GM21447 (cell line): ENCODE data around the gene RAB11FIP5.

Experiments
- ATAC-seq: cut with Tn5 transposase; IDR thresholded peaks from one replicate; pipeline ENCODE4 v1.9.1; 2021; ENCODE audit not compliant: unreplicated experiment

The RAB11FIP5 gene

DNA sequence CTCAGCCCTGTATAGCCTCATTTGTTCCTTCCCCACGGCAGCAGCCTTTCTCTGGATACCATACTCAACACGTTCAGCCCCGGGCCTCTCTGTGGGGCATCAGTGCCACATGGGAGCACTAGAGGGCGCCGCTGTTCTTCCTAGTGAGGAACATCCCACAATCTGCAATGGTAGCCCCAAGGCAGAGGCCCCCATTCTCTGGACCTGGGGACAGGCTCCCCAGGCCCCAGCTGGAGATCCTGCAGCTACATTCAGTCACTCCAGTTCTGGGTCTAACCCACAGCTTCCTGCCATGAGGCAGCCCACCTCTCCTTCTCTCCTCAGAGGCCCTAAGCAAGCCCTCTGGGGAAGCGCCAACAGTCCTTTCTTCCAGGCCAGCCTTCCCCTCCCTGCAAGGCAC, 27.1 kb downstream of the RAB11FIP5 start:
- peak; percentile 84 for ATAC-seq

DNA sequence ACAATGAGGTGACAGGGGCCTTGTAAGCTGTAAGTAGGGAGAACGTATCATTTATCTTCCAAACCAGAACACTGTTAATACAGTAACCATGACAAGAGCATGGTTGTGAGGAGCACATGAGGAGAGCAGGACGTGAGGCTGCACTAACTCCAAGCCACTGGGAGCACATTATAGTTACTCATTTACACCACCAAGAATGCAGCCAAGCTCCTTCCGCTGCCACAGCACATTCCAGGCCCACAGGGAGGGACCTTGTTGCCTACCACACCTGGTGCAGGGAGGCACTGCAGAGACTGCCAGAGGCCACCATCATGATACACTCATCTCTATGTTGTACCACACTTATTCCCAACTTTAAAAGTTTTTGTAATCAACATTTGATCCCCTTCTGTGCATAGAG, 27.8 kb downstream of the RAB11FIP5 start:
- ATAC-seq = no peak

DNA sequence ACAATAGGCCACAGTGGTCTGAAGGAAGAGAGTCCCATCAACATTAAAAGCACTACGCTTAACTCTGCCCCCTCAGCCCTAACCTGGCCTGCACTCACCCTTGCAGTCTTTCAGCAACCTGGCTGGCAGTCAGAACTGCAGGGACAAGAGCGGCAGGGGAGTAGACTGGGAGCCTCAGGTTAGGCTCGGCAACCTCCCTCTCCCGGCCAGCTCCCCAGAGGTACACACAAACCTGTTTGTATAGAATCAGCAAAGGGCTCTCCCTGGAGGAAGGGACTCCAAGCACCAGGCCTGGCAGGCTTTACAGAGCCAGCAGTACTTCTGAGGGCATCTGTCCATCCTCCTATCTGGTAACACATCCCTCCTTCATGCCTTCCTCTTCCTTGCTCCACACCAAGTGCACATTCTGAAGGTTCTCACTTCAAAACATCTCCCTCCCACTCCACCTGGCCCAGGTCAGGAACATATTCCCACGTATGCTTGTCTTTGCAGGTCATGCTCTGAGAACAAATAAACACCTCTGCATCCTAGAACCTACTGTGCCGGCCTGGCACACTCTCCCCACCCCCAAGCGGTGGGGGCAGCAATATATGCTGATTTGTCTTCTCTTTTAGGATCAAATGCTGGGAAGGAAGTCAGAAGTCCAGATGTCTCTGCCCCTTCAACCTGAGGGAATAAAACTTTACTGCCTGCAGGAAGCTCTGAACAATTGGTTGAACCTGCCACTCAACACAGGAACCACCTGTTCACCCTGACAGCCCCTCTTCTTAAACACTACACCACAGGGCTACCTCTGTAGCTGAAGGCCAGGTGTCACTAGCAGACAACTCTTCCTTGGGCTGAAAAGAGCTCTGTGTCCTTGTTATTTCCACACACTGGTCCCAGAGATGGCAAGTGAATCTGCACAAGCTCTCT, 28.6 kb downstream of the RAB11FIP5 start:
- no peak for ATAC-seq

DNA sequence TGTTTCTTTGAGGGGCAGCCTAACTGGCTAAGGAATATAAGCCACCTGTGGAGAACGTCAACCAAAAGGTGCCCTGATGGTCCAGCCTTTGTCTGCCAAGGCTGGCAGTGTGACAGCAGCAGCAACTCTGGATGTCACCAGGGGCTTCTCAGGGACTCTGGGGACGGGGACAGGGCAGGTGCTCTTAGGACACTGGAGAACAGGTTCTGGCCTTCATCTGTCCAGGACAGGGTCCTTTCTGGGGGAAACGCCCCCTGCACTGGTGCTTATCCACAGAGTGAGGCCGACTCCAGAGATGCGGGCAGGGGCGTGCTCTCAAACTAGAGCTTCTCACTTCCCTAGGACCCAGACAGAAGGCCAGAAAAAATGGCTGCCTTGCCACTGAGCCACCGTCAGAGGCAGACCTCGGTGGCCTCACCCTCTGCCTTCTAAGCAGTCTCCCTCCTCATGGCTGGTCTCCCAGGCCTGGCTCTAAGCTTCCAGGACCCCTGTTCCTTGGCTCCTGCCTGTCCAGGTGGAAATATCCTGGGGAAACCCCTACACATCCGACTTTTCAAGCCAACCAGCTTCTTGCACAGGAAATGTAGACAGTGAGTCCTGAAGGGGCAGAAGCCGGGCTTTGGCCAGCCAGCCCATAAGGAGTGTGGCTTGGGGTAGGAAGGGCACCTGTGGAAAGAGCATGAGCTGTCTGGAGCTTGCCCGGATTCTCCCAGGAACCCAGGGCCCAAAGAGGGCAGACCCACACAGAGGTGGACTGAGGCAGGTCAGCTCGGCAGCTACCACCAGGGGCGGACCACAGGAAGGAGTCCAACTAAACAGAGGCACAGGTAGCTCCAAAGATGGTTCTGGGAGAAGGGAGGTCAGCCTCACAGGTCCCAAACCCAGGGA, 30.0 kb downstream of the RAB11FIP5 start:
- no peak for ATAC-seq

DNA sequence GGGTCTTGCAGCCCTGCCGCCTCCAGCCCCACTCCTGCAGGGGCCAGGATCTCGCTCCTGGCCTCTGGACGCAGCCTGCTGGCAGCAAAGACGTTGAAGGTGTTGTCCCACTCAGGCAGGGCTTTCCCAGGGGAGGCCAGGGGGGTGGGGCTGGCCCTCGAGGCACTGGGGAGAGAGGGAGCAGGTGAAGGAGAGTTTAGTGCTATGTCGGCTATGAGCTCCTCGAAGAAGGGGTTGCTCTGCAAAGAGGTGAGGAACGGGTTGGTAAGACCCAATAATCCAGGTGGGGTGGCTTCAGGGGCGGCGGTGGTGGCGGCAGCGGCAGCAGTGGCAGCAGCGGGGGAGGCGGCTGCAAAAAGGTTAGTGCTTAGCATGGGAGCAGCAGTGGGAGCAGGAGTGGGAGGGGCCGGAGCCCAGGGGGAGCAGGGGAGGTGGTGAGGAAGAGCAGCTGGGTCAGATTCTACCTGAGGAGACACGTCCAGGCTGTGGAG, 31.5 kb downstream of the RAB11FIP5 start:
- no peak for ATAC-seq

DNA sequence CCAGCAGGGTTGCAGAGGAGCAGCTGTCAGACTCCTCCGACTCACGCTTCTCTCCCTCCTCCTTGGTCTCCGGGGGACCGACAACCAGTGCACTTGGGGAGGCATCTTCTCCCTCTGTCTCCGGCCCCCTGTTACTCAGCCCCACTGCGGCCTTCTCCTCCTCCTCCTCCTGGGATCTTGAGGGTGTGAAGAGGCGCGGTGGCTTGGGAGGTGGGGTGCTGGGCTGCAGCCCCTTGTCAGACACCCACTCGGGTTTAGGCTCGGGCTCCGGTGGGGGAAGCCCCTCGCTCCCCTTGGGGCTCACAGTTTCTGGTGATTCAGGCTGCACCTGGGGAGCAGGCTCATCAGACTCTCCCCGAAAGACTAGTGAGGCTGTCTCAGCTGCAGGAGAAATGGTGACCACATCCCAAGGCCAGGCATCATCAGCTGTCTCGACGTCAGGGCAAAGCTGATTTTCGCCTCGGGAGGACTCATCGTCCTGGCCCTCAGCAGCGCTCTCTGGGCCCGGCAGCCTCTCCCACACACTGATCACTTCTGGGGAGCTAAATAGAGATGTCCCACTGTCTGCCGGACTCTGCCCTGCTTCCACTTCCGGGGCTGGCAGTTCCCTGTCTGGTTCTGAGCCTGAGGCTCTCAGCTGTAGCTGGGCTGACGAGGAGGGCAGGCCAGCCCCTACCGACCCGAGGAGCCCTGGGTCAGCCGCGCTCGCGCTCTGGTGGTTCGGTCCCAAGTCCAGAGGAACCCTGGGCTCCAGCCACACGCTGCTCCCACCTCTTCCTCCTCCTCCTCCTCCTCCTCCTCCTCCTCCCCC, 32.2 kb downstream of the RAB11FIP5 start:
- no peak for ATAC-seq

DNA sequence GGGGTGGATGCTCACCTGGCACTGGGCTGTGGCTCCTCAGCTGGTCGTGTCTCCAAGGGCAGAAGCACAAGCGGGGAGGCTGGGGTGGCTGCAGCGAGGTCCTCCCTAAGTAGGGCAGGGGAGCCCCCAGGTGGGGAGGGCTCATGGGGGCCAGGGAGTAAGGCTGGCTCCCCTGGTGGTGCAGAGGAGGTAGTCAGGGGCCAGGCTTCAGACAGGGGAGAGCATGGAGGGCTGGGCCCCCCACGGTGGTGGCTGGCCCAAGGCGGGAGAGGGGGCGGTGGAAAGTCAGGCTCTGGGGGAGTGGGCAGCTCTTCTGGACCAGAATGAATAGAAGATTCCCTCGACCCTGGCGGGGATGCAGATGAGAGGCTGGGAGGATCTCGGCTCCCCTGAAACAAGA, 33.1 kb downstream of the RAB11FIP5 start:
- ATAC-seq = no peak

DNA sequence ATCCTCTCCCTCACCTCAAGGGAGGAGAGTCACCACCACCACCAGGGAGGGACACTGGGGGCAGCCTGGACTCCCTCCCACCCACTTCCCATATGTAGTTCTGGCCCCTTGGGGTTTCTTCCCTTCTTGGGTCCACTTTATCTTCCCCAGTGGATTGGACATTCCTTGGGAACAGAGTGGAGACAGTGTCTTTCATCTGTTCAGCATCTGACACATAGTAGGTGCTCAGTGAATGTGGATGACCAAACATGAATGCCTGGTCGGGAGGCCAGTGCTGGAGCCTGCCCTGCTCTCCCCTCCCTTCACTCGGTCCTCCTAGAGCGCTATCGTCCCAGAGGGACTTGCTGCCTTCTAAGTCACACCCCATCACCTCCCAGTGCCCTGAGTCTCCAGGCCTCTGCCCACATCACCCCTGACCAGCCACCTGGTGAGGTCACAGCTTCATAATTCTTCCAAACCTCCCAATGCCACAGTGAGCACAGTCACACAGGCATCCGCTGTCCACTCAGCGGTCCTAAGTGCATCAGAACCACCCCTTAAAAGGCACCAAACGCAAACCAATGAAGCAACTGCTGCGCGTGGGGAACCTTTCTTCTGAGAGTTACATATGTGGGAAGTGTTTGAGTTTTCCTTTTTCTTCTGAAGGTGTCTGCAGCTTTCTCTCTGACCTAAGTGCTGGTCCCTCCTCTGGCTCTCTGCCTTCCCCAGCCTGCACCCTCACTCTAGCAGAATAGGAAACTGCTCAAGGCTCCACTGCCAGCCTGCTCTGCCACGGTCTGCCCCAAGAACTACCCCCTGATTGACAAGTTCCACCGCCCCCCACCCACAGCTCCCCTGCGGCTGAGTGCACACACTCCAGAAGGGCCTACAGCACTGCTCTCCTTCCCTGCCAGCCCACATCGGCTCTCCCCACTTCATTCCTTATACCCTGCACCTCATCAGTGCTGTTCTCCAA, 34.0 kb downstream of the RAB11FIP5 start:
- ATAC-seq = no peak

DNA sequence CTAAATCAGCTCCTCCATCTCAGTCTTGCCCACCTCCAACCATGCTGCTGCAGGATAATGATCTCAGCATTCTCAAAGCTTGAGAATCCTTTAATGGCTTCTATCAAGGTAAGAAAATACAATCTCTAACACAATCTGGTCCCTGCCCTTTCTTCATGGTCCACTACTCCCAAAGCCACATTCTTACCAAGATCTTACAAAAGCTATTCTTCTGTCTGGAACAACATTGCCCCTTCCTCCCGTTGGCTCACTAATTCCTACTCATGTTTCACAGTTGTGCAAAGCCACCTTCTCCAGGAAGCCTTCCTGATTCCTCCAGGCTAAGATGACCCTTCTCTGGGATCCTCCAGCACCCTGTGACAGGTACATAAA, 35.3 kb downstream of the RAB11FIP5 start:
- ATAC-seq = no peak

DNA sequence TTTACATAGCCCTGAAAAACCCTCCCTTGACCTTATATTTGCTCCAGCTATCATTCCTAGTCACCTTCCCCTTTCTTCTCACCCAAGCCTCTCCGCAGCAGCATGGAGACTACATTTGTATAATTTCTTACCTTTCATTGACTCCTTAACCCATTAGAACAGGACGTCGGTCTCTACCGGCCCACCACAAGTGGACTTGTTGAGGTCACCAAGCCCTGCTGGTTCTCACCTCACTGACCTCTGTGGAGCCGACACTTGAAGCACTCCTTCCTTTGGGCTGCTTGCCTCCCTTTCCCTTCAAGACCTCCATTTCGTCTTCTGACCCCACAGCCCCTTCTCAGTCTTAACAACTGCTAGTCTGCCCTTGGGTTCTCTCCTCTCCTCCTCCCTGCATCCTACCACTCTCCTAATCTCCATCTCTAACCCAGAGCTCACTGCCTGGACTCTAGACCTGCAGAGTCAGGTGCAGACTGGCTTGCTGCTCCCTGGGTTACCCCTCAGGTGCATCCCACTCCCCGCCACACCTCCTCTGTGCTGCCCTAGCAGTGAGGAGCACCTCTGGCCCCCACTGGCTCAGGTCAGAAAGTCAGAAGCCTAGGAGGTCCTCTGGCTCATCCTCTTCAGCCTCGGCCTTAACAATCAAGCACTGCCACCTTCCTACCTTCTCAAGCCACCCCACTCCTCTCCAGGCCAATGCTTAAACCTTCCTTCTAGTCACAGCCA, 35.9 kb downstream of the RAB11FIP5 start:
- ATAC-seq = no peak

DNA sequence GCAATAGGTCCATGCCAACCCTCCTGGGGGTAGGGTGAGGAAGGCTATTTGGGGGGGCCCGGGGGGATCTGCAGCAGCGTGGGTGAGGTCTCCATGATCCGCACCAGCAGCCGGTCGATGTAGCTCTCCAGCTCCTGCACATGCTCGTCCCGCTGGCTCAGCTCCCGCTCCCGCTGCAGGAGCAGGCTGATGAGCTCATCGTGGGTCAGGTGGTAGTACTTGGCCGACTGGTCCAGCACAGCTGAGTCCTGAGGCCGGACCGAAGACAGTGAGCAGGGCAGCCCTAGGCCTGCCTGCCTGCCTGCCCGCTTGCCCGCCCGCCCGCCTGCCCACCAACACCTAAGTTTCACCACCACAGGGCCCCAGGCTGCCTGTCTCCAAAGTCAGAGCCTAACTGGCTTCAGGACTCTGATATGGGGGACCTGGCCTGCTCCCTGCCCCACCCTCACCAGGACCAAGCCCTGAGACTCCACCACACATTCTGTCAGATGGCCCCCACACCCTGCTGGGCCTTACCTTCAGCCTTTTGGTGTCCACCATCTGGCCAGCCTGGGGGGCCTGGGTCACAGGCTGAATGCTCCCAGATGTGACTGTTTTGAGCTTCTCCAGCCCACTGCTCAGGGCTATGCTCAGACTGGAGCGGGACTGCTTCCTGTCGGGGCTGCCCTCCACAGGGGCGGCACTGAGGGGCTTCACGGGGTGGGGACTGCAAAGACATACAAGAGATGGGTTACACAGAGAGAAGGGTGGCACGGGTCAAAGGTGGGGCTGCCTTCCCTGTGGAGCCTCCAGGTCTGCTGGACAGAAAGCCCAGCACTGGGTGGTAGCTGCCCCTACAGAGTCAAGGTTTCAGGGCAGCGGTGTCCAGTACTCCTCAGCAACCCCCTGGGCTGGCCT, 37.0 kb downstream of the RAB11FIP5 start:
- no peak for ATAC-seq

DNA sequence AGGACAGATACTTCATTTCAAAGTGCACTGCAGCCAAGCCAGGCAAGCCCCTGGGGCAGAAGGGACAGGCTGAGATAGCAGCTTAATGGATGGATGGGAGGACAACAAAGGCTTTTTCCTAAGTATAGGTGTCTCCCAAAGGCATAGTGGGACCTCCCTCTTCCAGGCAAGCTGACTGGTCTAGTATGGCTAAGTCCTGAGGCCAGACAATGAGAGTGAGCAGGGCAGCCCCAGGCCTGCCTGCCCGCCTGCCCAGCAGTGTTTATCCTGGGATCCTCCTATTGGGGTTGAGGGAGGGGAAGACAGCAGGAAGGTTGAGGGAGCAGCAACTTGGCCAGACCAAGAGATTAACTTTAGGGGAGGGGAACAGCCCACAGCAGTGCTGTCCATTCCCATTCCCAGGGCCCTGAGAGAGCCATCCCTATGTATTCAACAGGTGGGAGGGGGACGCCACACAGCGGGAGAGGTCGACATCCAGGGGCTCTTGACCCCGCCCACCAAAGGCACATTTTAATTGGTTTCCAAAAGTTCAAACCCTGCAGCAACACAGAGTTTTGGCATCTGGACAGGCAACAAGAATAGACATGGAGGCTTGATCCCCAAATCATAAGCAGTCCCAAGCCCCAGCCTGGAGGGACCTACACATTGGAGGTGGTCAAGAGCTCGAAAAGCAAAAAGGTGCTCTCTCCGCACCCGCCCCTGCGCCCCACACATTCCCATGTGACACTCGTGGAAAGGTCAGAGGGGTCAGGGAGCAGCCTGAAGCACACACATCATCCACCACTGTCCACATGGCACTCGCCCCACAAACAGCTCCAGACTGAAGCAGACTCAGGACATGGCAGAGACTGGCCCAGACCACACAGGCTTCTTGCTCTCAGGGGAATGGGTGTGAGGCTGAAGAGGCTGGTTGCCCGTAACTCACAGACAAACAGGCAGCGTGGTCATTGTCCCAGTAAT, 38.4 kb downstream of the RAB11FIP5 start:
- ATAC-seq = no peak

DNA sequence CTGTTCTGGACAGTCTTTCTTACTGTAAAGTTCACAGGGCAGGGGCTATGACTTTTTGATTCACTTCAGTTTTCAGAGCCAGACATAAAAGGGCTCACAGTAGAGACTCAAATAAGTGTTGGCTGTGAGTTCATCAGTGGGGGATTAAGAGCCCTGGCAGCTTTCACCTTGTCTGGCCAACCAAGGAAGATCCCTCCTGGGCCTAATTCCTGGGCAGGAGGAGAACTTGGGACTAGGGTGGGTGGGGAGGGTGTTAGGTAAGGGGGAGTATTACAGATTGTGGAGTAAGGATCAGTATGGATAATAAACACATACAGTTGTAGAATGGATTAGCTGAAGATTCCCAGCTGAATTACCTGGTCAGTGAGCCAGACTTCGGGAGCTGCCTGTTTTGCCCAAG, 40.3 kb downstream of the RAB11FIP5 start:
- no peak for ATAC-seq

DNA sequence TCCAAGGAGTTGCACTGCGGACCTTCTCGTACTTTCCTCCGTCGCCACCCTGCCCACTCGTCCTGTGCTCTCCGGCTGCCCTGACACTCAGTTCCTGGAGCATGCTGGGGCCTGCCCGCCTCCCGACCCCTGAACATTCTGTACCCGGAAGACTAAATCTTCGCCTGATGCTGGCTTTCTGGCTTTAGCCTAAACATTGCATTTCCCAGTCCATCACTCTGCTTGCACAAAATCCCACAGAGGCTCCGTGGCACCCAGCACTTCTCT, 40.7 kb downstream of the RAB11FIP5 start:
- ATAC-seq = peak; percentile 20

DNA sequence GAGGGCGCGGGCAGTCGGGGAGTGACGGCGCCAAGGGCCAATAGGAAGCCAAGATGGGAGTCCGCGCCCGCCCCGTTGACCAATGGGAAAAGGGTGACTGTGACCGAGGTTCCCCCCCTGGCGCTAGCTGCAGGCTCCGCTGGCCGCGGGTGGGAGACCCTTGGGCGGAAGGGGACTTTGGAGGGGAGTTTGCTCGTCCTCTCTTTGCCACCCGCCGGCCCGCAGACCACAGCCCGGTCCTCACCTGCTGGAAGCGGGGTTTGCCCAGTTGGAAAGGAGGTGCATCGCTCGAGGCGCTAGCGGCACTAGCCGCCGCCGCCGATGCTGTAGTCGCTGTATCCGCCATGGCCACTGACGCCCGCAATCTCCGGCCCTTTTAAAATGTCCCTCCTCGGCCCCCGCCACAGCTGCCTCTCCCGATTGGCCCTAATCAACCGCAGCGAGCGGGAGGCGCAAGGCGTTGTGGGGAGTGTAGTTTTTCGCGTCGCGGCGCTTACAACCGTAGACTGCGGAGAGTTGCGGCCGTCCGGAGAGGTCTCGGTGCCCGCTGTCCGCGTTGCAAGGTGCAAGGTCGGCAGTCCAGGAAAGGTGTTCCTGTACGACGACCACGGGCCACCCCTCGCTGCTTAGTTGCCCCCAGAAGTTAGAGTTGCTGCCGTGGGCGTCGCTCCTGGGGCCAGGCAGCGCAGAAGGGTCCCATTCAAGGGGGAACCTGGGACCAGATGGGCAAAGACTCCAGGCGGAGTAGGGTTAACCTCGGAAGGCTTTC, 41.2 kb downstream of the RAB11FIP5 start, which contains the start of gene SFXN5:
Gene SFXN5 (minus strand): TSS at position 353 of the 769 bp plus-strand sequence. CDS start 7 bp downstream, at position 346.
- peak; percentile 91 for ATAC-seq

DNA sequence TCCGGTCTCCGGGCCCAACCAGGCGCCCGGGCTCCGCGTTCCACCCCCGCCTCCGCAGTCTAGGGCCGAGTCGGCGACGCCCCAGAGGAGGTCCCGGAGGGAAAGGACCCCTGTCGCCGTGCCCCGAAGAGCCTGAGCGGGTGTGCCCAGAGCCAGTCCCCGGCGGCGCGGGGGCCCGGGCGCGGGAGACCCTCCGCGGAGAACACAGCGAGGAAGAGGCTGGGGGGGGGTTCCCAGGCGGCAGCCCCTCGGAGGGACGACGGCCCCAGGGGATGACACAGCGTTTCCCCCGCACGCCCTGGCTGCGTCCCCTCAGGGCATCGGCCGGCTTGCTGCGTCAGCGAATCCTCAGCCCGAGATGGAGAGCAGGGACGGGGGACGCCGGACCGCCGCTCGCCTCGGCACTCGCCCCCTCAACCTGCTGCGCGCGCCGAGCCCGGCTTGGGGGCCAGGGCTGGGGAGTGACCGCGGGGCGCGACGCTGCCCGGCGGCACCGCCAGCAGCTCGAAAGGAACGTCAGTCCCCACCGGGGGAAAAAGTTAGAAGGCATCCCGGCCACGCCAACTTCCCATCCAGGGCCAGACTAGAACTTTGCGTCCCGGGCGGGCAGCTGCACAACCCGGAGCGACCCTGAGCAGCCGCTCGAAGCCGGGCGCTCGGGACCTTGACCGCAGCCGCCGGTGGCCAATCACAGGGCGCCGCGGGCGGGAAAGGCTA, 41.9 kb downstream of the RAB11FIP5 start:
- ATAC-seq = peak; percentile 18
